Measurements from ENCODE around the gene SCARB2.

Gene SCARB2

GRCh38 chr4:76116821-76117220 lies 96.8 kb downstream of the SCARB2 start:
- Histone ChIP-seq H3K36me3 (ENCODE audit: insufficient read depth, low read length) (peaks cover 32% of the 10 kb centered on the region), H3K27ac (ENCODE audit: low read depth, low read length) (no peak overlapping the region), H3K4me3 (ENCODE audit: low read depth, low read length) (no peak overlapping the region), H3K4me1 (ENCODE audit: control insufficient read depth, insufficient read depth, low read length, unreplicated experiment) (no peaks in the 10 kb centered on the region), H3K27me3 (ENCODE audit: insufficient read depth, low read length) (no peaks in the 10 kb centered on the region), H2AFZ (ENCODE audit: low read length, unreplicated experiment) (no peak overlapping the region), H3K79me2 (ENCODE audit: control insufficient read depth, insufficient read depth, low read length, unreplicated experiment) (no peaks in the 10 kb centered on the region)
